ENCODE data around the gene UBLCP1.
"Not testable (repeated sequence)": the region's sequence is repeated elsewhere in the genome, so short reads cannot be mapped to it uniquely, and the experiment has no call there.

Gene UBLCP1

DNA sequence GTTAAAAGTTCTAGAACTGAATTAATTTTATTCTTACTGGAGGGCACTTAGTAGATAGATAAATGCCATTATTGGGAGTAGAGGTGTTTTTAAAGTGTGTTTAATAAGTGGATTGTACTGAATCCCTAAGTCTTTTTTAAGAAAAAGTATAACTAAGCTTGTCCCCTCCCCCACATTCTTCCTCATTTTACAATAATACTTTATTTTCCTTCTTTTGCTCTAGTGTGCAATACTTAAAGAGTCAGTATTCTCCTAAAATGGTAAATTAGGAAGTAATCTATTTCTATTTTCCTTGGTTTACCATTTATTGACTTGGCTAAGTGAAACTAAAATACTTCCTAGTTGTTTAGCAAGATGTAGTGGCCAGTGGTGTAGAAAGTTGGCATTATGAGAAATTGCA lies 11.6 kb downstream of the UBLCP1 start:
- H3K27me3 ChIP-seq (ENCODE audit: control insufficient read depth, insufficient read depth, low read length) = no peaks in the 10 kb centered on the region
- H3K9me3 ChIP-seq (ENCODE audit: control insufficient read depth, insufficient read depth, low read length) = no peaks in the 10 kb centered on the region
- DNase-seq (ENCODE audit: low read depth, low spot score) = no peak
- no peak overlapping the region for H3K4me3 ChIP-seq (ENCODE audit: low read length)
- H3K36me3 ChIP-seq (ENCODE audit: control insufficient read depth, insufficient read depth, low read length) = no peaks in the 10 kb centered on the region; the same call in 1 of the 2 replicates
- H3K4me1 ChIP-seq (ENCODE audit: control insufficient read depth, insufficient read depth, low read length) = no peaks in the 10 kb centered on the region
- H3K27ac ChIP-seq (ENCODE audit: low read length) = no peak overlapping the region

DNA sequence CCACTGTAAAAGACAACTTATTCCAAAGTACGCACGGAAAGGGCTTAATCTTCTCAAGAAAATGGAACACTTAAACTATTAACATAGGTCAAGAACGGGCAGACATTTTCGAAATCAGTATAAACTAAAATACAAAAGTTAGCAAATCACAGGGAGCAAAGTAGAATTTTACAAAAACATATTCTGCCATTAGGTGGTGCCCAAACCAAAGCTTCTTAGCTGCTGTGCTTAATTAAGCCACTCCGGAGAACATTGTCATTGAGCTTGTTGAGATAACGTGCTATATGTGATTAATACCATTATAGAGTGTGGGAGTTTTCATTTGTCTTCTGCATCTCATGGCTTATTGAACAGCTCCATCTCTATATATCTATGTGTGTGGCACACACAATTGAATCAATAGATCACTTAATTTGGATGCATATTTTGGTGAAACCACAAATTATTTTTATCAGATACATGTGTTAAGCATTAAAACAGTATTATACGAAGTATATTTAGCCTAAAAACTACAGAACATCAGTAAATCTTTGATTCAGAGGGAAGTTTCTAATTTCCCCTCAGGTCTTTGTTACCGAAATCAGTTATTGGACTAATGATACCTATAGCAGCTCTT lies 23.4 kb downstream of the UBLCP1 start:
- Histone ChIP-seq H3K4me1 (ENCODE audit: control insufficient read depth, insufficient read depth, low read length) (no peaks in the 10 kb centered on the region), H3K27ac (ENCODE audit: low read length) (no peak overlapping the region), H3K36me3 (ENCODE audit: control insufficient read depth, insufficient read depth, low read length) (no peaks in the 10 kb centered on the region), H3K27me3 (ENCODE audit: control insufficient read depth, insufficient read depth, low read length) (no peaks in the 10 kb centered on the region), H3K4me3 (ENCODE audit: low read length) (no peak overlapping the region), H3K9me3 (ENCODE audit: control insufficient read depth, insufficient read depth, low read length) (no peaks in the 10 kb centered on the region)
- no CpG with 5 or more reads among the region's 8 CpGs for WGBS (ENCODE audit: insufficient coverage, insufficient read length)
- DNase-seq (ENCODE audit: low read depth, low spot score) = no peak

DNA sequence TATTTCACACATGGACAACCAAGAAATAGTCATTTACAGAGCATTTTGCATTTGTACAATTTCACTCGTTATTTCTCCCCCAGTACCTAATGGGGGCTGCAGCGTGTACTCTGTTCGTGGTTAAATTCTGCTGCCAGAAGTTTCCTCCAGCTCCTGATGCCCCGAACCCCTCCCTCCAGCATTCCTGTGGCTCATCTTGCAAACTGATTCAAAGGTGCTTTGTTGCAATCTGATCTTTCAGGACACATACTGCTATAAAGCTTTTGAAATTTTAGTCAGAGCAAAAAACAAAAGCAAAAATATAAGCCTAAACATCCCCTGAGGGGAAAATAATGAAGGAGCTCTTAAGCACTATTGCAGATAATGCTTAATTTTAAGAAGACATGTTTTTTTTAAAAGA lies 27.7 kb downstream of the UBLCP1 start:
- DNase-seq (ENCODE audit: low read depth, low spot score) = no peak
- no peaks in the 10 kb centered on the region for H3K27me3 ChIP-seq (ENCODE audit: control insufficient read depth, insufficient read depth, low read length)
- no peaks in the 10 kb centered on the region for H3K9me3 ChIP-seq (ENCODE audit: control insufficient read depth, insufficient read depth, low read length)
- no peaks in the 10 kb centered on the region for H3K4me1 ChIP-seq (ENCODE audit: control insufficient read depth, insufficient read depth, low read length)
- no peak overlapping the region for H3K27ac ChIP-seq (ENCODE audit: low read length)
- H3K36me3 ChIP-seq (ENCODE audit: control insufficient read depth, insufficient read depth, low read length) = no peaks in the 10 kb centered on the region
- WGBS (ENCODE audit: insufficient coverage, insufficient read length) = no CpG with 5 or more reads among the region's 4 CpGs
- H3K4me3 ChIP-seq (ENCODE audit: low read length) = no peak overlapping the region

DNA sequence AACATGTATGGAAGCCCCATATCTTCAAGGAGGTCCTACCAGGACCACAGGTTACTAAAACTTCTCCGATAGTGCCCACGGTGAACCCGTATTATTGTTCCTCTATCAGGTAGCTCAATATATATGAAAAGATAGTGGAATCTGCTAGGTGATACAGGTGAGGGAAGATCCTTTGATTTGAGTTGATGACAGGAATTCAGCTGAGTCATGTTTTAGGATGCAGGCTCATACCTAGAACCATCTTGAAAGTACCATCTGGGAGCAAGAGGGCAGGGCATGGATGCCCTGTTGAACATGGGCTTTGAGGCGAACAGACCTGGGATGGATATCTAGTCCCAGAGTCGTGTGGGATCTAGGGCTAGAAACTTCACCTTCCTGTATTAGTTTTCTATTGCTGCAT lies 31.8 kb downstream of the UBLCP1 start:
- H3K27me3 ChIP-seq (ENCODE audit: control insufficient read depth, insufficient read depth, low read length) = no peaks in the 10 kb centered on the region
- WGBS (ENCODE audit: insufficient coverage, insufficient read length) = no CpG with 5 or more reads among the region's 5 CpGs
- no peak overlapping the region for H3K27ac ChIP-seq (ENCODE audit: low read length)
- H3K9me3 ChIP-seq (ENCODE audit: control insufficient read depth, insufficient read depth, low read length) = no peaks in the 10 kb centered on the region
- H3K36me3 ChIP-seq (ENCODE audit: control insufficient read depth, insufficient read depth, low read length) = no peaks in the 10 kb centered on the region
- no peak overlapping the region for H3K4me3 ChIP-seq (ENCODE audit: low read length)
- no peaks in the 10 kb centered on the region for H3K4me1 ChIP-seq (ENCODE audit: control insufficient read depth, insufficient read depth, low read length)
- DNase-seq (ENCODE audit: low read depth, low spot score) = no peak

DNA sequence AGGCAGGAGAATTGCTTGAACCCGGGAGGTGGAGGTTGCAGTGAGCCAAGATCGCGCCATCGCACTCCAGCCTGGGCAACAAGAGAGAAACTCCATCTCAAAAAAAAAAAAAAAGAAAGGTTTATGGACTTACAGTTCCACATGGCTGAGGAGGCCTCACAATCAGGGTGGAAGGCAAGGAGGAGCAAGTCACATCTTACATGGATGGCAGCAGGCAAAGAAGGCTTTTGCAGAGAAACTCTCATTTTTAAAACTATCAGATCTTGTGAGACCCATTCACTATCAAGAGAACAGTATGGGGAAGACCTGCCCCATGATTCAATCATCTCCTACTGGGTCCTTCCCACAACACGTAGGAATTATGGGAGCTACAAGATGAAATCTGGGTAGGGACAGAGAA lies 34.2 kb downstream of the UBLCP1 start:
- not testable (repeated sequence) for H3K4me1 ChIP-seq (ENCODE audit: control insufficient read depth, insufficient read depth, low read length); H3K27me3 ChIP-seq (ENCODE audit: control insufficient read depth, insufficient read depth, low read length); DNase-seq (ENCODE audit: low read depth, low spot score)

DNA sequence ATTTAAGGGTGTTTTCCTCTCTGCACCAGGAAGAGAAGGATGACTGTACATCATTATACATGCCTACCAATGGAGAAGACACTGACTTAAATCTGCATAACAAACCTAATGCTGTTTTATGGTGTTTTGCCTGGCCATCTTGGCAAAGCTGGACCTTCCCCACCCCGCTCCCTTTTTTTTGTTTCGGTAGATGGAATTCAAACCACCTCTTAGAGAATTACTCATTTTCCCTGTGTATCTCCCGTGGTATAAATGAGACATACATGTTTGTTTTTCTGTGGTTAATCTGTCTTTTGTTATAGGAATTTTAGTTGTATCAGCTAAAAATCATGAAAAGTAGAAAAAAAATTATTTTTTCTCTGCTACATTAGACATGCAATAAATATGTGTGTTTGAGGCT lies 38.4 kb downstream of the UBLCP1 start:
- no peaks in the 10 kb centered on the region for H3K4me1 ChIP-seq (ENCODE audit: control insufficient read depth, insufficient read depth, low read length)
- no peaks in the 10 kb centered on the region for H3K36me3 ChIP-seq (ENCODE audit: control insufficient read depth, insufficient read depth, low read length)
- H3K27me3 ChIP-seq (ENCODE audit: control insufficient read depth, insufficient read depth, low read length) = no peaks in the 10 kb centered on the region
- H3K9me3 ChIP-seq (ENCODE audit: control insufficient read depth, insufficient read depth, low read length) = no peaks in the 10 kb centered on the region
- WGBS (ENCODE audit: insufficient coverage, insufficient read length) = no CpG with 5 or more reads among the region's 3 CpGs
- no peak for DNase-seq (ENCODE audit: low read depth, low spot score)
- H3K4me3 ChIP-seq (ENCODE audit: low read length) = no peak overlapping the region
- H3K27ac ChIP-seq (ENCODE audit: low read length) = no peak overlapping the region

More for the DNA sequence above, 34.2 kb downstream of the UBLCP1 start:
- H3K4me3 ChIP-seq (ENCODE audit: low read length); H3K9me3 ChIP-seq (ENCODE audit: control insufficient read depth, insufficient read depth, low read length); H3K27ac ChIP-seq (ENCODE audit: low read length); H3K36me3 ChIP-seq (ENCODE audit: control insufficient read depth, insufficient read depth, low read length): not testable (repeated sequence)
- no CpG with 5 or more reads among the region's 5 CpGs for WGBS (ENCODE audit: insufficient coverage, insufficient read length)

DNA sequence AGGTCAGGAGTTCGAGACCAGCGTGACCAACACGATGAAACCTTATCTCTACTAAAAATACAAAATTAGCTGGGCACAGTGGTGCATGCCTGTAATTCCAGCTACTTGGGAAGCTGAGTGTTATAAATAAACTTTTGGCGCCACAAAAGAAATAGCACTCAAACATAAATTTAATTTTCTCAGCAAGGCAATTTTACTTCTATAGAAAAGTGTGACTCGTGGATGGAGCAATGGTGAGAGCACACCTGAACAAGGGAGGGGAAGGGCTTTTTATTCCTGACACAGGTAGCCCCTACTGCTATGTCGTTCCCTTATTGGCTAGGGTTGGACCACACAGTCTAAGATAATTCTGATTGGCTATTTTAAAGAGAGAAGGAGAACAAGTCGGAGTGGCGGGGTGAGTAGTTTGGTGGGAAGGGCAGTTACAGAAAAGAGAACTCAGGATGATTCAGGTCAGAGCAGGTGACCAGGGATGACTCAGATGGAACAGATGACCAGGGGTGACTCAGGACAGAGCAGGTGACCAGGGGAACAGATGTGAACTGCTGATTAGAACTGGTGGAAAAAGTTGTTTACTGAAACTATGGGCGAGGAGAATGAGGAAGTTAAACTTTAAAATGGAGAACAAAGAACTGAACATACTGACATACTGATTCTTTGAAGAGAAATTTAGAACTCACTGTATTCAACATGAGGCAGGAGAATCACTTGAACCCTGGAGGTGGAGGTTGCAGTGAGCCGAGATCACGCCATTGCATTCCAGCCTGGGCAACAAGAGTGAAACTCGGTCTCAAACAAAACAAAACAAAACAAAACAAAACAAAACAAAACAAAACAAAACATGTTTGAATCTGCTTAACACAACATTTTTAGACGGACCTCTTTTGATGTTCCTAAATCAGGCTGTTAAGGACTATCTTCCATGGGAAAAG lies 39.1 kb downstream of the UBLCP1 start:
- WGBS (ENCODE audit: insufficient coverage, insufficient read length) = no CpG with 5 or more reads among the region's 13 CpGs
- not testable (repeated sequence) for H3K4me3 ChIP-seq (ENCODE audit: low read length); H3K36me3 ChIP-seq (ENCODE audit: control insufficient read depth, insufficient read depth, low read length); H3K9me3 ChIP-seq (ENCODE audit: control insufficient read depth, insufficient read depth, low read length); DNase-seq (ENCODE audit: low read depth, low spot score); H3K27ac ChIP-seq (ENCODE audit: low read length); H3K27me3 ChIP-seq (ENCODE audit: control insufficient read depth, insufficient read depth, low read length); H3K4me1 ChIP-seq (ENCODE audit: control insufficient read depth, insufficient read depth, low read length)

DNA sequence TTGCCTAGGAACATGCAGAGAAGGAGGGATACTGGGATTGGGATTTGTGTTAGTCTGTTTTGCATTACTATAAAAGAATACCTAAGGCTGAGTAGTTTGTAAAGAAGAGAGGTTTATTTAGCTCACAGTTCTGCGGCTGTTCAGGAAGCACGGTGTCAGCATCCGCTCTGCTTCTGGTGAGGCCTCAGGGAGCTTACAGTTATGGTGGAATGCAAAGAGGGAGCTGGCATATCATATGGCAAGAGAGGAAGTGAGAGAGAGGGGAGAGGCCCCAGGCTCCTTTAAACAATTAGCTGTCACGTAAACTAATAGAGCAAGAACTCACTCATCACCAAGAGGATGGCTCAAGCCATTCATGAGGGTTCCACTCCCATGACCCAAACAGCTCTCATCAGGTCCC lies 40.2 kb downstream of the UBLCP1 start:
- no peak overlapping the region for H3K27ac ChIP-seq (ENCODE audit: low read length)
- no CpG with 5 or more reads among the region's 4 CpGs for WGBS (ENCODE audit: insufficient coverage, insufficient read length)
- H3K9me3 ChIP-seq (ENCODE audit: control insufficient read depth, insufficient read depth, low read length) = no peaks in the 10 kb centered on the region
- H3K36me3 ChIP-seq (ENCODE audit: control insufficient read depth, insufficient read depth, low read length) = no peaks in the 10 kb centered on the region
- no peaks in the 10 kb centered on the region for H3K27me3 ChIP-seq (ENCODE audit: control insufficient read depth, insufficient read depth, low read length)
- no peaks in the 10 kb centered on the region for H3K4me1 ChIP-seq (ENCODE audit: control insufficient read depth, insufficient read depth, low read length)
- H3K4me3 ChIP-seq (ENCODE audit: low read length) = no peak overlapping the region
- no peak for DNase-seq (ENCODE audit: low read depth, low spot score)

DNA sequence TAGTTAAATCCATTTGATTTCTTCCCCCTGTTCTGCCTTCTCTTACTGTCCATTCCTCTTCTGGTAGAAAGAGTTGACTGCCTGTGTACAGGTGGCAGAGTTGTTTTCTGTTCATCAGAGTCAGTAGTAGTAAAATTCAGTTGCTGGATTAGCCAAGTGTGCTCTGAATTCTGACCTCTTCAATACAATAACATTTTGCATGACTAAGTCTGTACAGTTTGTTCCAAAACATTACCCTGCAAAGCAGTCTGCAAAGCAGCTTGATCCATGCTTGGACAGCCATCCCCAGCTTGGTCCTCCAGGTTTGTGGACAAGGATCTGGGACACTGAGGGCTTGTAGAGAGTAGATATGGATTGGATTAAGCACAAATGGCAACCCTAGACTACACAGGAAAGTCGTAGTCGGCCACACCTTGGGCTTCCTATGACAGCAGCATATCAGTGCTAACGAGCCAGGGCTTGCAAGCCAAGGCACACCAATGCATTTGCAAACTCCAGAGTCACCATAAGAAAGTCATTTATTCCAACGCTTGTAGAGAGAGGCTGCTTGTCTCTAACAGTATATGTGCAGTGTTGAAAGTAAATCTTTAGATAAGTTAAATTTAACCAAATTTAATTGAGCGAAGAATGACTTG lies 42.0 kb downstream of the UBLCP1 start:
- H3K36me3 ChIP-seq (ENCODE audit: control insufficient read depth, insufficient read depth, low read length) = no peaks in the 10 kb centered on the region
- DNase-seq (ENCODE audit: low read depth, low spot score) = no peak
- H3K9me3 ChIP-seq (ENCODE audit: control insufficient read depth, insufficient read depth, low read length) = no peaks in the 10 kb centered on the region
- no CpG with 5 or more reads among the region's 5 CpGs for WGBS (ENCODE audit: insufficient coverage, insufficient read length)
- no peak overlapping the region for H3K4me3 ChIP-seq (ENCODE audit: low read length)
- no peak overlapping the region for H3K27ac ChIP-seq (ENCODE audit: low read length)
- no peaks in the 10 kb centered on the region for H3K27me3 ChIP-seq (ENCODE audit: control insufficient read depth, insufficient read depth, low read length)
- no peaks in the 10 kb centered on the region for H3K4me1 ChIP-seq (ENCODE audit: control insufficient read depth, insufficient read depth, low read length)

DNA sequence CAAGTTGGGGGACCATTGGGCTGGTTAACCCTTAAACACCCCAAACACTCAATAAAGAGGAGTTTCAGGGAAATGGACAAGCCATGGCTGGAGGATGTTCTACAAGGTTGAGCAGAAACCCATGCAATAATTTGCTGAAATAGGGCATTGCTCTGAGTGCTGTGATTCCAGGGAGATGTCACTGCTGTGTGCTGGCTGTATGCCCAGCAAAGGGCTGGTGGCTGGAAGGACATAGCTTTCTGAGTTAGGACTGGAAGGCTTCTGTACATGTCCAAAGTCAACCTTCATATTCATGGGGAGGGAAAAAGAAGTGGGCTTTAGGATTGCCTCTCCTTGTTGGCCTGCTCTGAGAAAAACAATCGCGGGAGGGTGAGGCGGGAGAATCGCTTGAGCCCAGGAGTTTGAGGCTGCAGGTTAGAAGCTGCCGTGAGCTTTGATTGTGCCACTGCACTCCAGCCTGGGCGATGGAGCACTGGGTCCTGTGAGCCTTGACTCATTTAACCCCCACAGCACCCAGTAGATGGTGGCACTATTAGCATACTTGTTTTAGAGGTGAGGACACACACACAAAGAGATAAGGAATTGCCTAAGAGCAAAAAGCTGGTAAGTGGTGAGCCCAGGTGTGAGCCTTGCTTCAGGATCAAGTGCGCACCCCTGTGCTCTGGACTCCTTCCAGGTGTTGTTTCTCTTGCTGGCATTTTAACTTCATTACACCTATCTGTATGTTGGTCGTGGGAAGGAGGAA lies 46.8 kb downstream of the UBLCP1 start:
- H3K27me3 ChIP-seq (ENCODE audit: control insufficient read depth, insufficient read depth, low read length) = no peaks in the 10 kb centered on the region; the same call in 1 of the 2 replicates
- DNase-seq (ENCODE audit: low read depth, low spot score) = no peak
- H3K9me3 ChIP-seq (ENCODE audit: control insufficient read depth, insufficient read depth, low read length) = no peaks in the 10 kb centered on the region
- no CpG with 5 or more reads among the region's 8 CpGs for WGBS (ENCODE audit: insufficient coverage, insufficient read length)
- no peak overlapping the region for H3K27ac ChIP-seq (ENCODE audit: low read length)
- H3K36me3 ChIP-seq (ENCODE audit: control insufficient read depth, insufficient read depth, low read length) = no peaks in the 10 kb centered on the region
- H3K4me1 ChIP-seq (ENCODE audit: control insufficient read depth, insufficient read depth, low read length) = no peaks in the 10 kb centered on the region
- no peak overlapping the region for H3K4me3 ChIP-seq (ENCODE audit: low read length)

All from iPS DF 6.9 (cell line).